Nephron (organoid): ENCODE data around the gene SGSH.

Experiments used
- H3K27ac Mint-ChIP-seq, 3 experiments: 2 replicates each; pipeline ENCODE4 v1.8.0; 2020; ENCODE audit warnings: mixed read lengths in 3 of 3, mild to moderate bottlenecking in 2 of 3, moderate library complexity in 1 of 3
- H3K27me3 Mint-ChIP-seq: 2 replicates; pipeline ENCODE4 v1.8.0; 2021; ENCODE audit warnings: low read depth, mild to moderate bottlenecking, moderate library complexity, mixed read lengths
- H3K36me3 Mint-ChIP-seq: 2 replicates; pipeline ENCODE4 v1.8.0; 2020; ENCODE audit warnings: low read depth, mixed read lengths
- H3K4me1 Mint-ChIP-seq: 2 replicates; pipeline ENCODE4 v1.8.0; 2020; ENCODE audit warnings: mixed read lengths
- H3K4me3 Mint-ChIP-seq, 3 experiments: 2 replicates each; pipeline ENCODE4 v1.8.0; 2020; ENCODE audit warnings: mild to moderate bottlenecking in 3 of 3, mixed read lengths in 3 of 3, moderate library complexity in 2 of 3
- H3K9me3 Mint-ChIP-seq: 2 replicates; pipeline ENCODE4 v1.8.0; 2020; ENCODE audit warnings: mixed read lengths
- TF ChIP-seq, protein P1 (sequence below), 3 experiments: fragments of 200-600 bp; sonication (generic); IDR thresholded peaks; one replicate each; pipeline ENCODE4 v1.5.0; 2021; ENCODE audit warnings: antibody characterized with exemption in 3 of 3; ENCODE audit not compliant: unreplicated experiment in 3 of 3

Gene SGSH

DNA sequence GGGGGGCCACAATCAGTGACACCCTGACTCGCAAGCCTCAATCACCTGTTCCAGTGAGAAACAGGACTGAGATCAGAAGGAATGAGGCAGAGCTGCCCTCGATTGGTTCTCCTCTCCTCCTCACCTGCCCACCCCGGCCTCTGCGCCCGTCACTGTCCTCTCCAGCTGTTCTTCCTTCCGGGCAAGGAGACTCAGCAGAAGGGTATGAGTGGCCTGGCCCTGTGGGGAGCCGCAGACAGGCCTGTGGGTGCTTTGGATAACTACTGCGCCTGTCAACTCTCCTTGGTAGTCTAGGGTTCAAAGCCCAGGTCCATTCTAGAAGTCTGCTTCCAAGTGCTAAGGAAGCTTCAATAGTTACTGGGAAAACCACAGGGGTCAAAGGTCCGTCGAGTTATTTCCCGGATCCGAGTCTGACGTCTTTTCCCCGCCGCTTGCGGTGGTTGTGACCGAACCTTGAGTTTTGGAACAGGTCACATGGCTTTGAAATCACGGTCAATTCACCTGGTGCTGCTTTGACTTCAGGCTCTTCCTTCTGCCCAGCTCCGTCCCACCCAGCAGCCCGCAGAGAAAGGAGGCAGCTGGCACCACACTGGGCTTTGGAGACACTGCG lies 42.0 kb downstream of the SGSH start:
- TF ChIP-seq, protein P1, sequence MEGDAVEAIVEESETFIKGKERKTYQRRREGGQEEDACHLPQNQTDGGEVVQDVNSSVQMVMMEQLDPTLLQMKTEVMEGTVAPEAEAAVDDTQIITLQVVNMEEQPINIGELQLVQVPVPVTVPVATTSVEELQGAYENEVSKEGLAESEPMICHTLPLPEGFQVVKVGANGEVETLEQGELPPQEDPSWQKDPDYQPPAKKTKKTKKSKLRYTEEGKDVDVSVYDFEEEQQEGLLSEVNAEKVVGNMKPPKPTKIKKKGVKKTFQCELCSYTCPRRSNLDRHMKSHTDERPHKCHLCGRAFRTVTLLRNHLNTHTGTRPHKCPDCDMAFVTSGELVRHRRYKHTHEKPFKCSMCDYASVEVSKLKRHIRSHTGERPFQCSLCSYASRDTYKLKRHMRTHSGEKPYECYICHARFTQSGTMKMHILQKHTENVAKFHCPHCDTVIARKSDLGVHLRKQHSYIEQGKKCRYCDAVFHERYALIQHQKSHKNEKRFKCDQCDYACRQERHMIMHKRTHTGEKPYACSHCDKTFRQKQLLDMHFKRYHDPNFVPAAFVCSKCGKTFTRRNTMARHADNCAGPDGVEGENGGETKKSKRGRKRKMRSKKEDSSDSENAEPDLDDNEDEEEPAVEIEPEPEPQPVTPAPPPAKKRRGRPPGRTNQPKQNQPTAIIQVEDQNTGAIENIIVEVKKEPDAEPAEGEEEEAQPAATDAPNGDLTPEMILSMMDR (IDR thresholded peaks at IDR 0.05; ENCODE audit: unreplicated experiment in 3 of 3), result no peak
- H3K27ac Mint-ChIP-seq, result no peak overlapping the region

DNA sequence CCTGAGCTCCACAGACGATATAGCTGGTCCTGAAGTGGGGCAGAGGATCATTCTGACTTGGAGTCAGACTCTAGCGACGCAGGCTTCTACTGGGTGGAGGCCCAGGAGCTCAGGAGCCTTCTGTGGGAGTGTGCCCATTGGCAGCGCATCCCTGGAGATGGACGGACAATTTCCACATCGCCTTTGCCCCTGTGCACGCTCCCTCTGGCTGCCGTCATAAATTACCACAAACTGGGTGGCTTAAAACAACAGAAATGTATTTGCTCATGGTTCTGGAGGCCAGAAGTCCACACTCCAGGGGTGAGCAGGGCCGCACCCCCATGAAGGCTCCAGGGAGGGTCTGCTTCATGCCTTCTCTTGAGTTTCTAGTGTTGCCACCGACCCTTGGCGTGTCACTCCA lies 43.4 kb downstream of the SGSH start:
- no peaks in the 10 kb centered on the region for H3K36me3 Mint-ChIP-seq
- peaks cover 8% of the 10 kb centered on the region for H3K27me3 Mint-ChIP-seq
- H3K4me3 Mint-ChIP-seq, result no peak overlapping the region
- TF ChIP-seq, protein P1 (IDR thresholded peaks at IDR 0.05; ENCODE audit: unreplicated experiment in 3 of 3), result no peak
- no peaks in the 10 kb centered on the region for H3K9me3 Mint-ChIP-seq
- H3K27ac Mint-ChIP-seq, result no peak overlapping the region
- peaks cover 11% of the 10 kb centered on the region for H3K4me1 Mint-ChIP-seq

More for the DNA sequence above, 42.0 kb downstream of the SGSH start:
- H3K9me3 Mint-ChIP-seq, result no peaks in the 10 kb centered on the region
- H3K36me3 Mint-ChIP-seq, result no peaks in the 10 kb centered on the region
- H3K4me3 Mint-ChIP-seq, result no peak overlapping the region
- H3K4me1 Mint-ChIP-seq, result peaks cover 11% of the 10 kb centered on the region
- peaks cover 9% of the 10 kb centered on the region for H3K27me3 Mint-ChIP-seq

DNA sequence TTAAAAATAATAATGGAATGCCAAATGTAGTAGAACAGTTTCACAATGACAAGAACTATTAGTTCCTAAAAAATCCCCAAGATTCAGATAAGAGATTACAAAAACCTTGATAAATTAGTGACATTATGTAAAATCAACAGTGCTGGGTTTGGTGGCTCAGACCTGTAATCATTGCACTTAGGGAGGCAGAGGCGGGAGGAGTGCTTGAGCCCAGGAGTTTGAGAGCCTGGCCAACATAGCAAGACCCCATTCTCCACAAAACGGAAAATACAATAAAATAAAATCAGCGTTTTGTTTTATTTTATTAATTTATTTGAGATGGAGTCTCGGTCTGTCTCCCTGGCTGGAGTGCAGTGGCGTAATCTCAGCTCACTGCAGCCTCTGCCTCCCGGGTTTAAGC lies 46.2 kb downstream of the SGSH start:
- H3K4me1 Mint-ChIP-seq, result peaks cover 7% of the 10 kb centered on the region
- no peak overlapping the region for H3K27ac Mint-ChIP-seq
- no peaks in the 10 kb centered on the region for H3K36me3 Mint-ChIP-seq
- no peak overlapping the region for H3K4me3 Mint-ChIP-seq
- TF ChIP-seq, protein P1 (IDR thresholded peaks at IDR 0.05; ENCODE audit: unreplicated experiment in 3 of 3), result no peak
- H3K27me3 Mint-ChIP-seq, result peaks cover 22% of the 10 kb centered on the region
- H3K9me3 Mint-ChIP-seq, result no peaks in the 10 kb centered on the region

DNA sequence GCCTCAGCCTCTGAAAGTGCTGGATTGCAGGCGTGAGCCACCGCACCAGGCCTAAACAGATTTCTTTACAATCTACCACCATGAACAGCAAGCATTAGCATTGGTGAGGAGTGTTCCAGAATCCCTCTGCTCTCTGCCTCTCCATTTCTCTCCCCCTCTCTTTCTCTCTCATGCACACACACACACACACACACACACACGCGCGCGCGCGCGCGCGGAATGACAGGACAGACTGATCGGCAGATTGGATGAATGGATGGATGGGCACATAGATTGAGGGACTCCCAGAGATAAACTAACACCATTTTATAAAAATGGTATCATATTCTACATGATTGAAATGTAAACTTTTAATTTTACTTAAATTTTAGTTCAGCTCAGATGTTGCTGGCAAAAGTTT lies 47.0 kb downstream of the SGSH start:
- no peaks in the 10 kb centered on the region for H3K9me3 Mint-ChIP-seq
- peaks cover 19% of the 10 kb centered on the region for H3K27me3 Mint-ChIP-seq
- TF ChIP-seq, protein P1 (IDR thresholded peaks at IDR 0.05; ENCODE audit: unreplicated experiment in 3 of 3), result no peak

DNA sequence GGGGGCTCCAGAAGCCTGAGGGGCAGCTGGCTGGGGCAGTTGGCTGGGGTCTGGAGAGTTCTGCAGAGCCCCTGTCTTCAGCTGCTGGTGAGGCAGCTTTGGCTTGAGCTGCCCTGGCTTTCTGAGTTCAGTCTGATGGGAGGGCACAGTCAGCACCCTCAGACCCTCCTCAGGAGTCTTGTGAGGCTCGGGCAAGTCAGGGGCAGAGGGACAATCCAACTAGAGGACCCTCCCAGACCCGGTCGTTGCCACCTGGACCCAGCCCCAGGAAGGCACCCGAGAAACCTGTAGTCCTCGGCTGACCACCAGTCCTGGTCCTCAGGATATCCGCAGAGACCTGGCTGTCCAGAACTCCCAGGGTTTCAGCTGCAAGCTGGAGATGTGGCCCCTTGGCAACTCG lies 48.5 kb downstream of the SGSH start:
- H3K4me3 Mint-ChIP-seq, result no peak overlapping the region
- peaks cover 19% of the 10 kb centered on the region for H3K27me3 Mint-ChIP-seq
- no peaks in the 10 kb centered on the region for H3K9me3 Mint-ChIP-seq
- no peak overlapping the region for H3K27ac Mint-ChIP-seq
- peaks cover 10% of the 10 kb centered on the region for H3K4me1 Mint-ChIP-seq
- TF ChIP-seq, protein P1 (IDR thresholded peaks at IDR 0.05; ENCODE audit: unreplicated experiment in 3 of 3), result no peak
- no peaks in the 10 kb centered on the region for H3K36me3 Mint-ChIP-seq

More for the DNA sequence above, 47.0 kb downstream of the SGSH start:
- Mint-ChIP-seq H3K27ac (no peak overlapping the region), H3K4me3 (no peak overlapping the region), H3K36me3 (no peaks in the 10 kb centered on the region), H3K4me1 (peaks cover 8% of the 10 kb centered on the region)

DNA sequence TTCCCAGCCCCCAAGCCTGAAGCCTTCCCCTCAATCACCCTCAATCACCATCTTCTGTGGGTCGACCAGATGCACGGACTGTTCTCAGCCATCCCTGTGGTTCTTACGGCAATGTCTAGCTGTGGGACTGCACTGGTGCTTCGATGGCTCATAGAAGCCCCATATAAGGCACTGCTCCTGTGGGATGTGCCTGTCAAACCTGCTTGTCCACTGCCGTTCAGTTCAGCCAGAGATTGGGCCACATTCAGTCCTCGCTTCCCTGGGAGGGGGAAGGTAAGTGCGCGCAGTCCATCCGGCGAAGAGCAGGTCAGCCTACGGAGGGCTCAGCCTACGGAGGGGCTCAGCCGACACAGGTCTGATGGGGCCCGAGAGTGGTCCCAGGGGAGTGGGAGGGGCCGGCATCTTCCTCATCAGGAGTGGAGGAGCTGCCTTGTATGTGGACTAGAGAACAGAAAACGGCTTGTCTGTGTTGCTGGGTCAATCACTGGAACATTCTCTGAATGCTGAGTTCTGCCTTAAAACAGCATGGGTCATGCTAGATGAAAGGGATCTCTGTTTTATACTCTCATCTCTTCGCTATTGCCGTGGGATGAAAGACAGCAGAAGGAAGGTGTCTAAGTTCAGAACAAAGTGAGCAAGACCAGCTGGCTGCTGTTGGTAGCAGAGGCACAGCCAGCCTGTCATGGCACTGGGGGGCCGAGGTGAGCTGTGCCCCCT lies 50.2 kb downstream of the SGSH start, which contains the start of gene CARD14:
TSS of gene CARD14 (plus strand) at position 247 of the 717 bp plus-strand sequence. CDS start 11,409 bp downstream, outside the sequence.
- TF ChIP-seq, protein P1 (IDR thresholded peaks at IDR 0.05; ENCODE audit: unreplicated experiment in 3 of 3), result no peak
- Mint-ChIP-seq H3K4me1 (peaks cover 7% of the 10 kb centered on the region), H3K9me3 (no peaks in the 10 kb centered on the region), H3K27ac (no peak within 1 kb of the TSS), H3K36me3 (no peaks in the 10 kb centered on the region), H3K4me3 (no peak within 1 kb of the TSS), H3K27me3 (peaks cover 19% of the 10 kb centered on the region)
